ENCODE measurements around the gene DNMT3L.
"Not testable (repeated sequence)": the region's sequence is repeated elsewhere in the genome, so short reads cannot be mapped to it uniquely, and the experiment has no call there.

Gene DNMT3L

GRCh38 chr21:44199997-44200396 lies 61.7 kb downstream of the DNMT3L start:
- not testable (repeated sequence) for H3K4me1 Mint-ChIP-seq; H3K9me3 Mint-ChIP-seq; H3K36me3 Mint-ChIP-seq (ENCODE audit: low read depth); DNase-seq; H3K4me3 Mint-ChIP-seq; H3K27ac Mint-ChIP-seq
- peaks cover 17% of the 10 kb centered on the region for H3K27me3 Mint-ChIP-seq (ENCODE audit: low read depth, poor library complexity)

- TF ChIP-seq CTCF (IDR thresholded peaks at IDR 0.05): no peak
- Mint-ChIP-seq H3K9me3 (no peaks in the 10 kb centered on the region), H3K27me3 (ENCODE audit: low read depth, poor library complexity) (peaks cover 17% of the 10 kb centered on the region), H3K4me3 (no peak overlapping the region), H3K4me1 (peaks cover 4% of the 10 kb centered on the region), H3K36me3 (ENCODE audit: low read depth) (no peaks in the 10 kb centered on the region), H3K27ac (no peak overlapping the region)
- DNase-seq: no peak
Measured at GRCh38 chr21:44199448-44199847, 62.2 kb downstream of the DNMT3L start.

- H3K4me1 Mint-ChIP-seq; DNase-seq; H3K9me3 Mint-ChIP-seq; H3K36me3 Mint-ChIP-seq (ENCODE audit: low read depth); H3K4me3 Mint-ChIP-seq; H3K27ac Mint-ChIP-seq: not testable (repeated sequence)
- H3K27me3 Mint-ChIP-seq (ENCODE audit: low read depth, poor library complexity): peaks cover 17% of the 10 kb centered on the region
Measured at GRCh38 chr21:44197156-44197516, 64.6 kb downstream of the DNMT3L start.
